ENCODE results near the gene TRA2B.

TRA2B gene

GRCh38 chr3:185950728-185951127 is 12.9 kb upstream of the TRA2B start:
- Histone ChIP-seq H3K27me3 (ENCODE audit: control insufficient read depth, insufficient read depth, low read length) (no peaks in the 10 kb centered on the region), H3K9me3 (ENCODE audit: control insufficient read depth, insufficient read depth, low read length) (no peaks in the 10 kb centered on the region), H3K27ac (ENCODE audit: low read depth, low read length) (no peak overlapping the region), H3K36me3 (ENCODE audit: control insufficient read depth, insufficient read depth, low read length) (no peaks in the 10 kb centered on the region), H3K4me3 (ENCODE audit: low read depth, low read length) (no peak overlapping the region), H3K4me1 (ENCODE audit: control insufficient read depth, insufficient read depth, low read length) (no peaks in the 10 kb centered on the region), H3K9ac (ENCODE audit: low read depth, low read length) (no peak overlapping the region)

DNA sequence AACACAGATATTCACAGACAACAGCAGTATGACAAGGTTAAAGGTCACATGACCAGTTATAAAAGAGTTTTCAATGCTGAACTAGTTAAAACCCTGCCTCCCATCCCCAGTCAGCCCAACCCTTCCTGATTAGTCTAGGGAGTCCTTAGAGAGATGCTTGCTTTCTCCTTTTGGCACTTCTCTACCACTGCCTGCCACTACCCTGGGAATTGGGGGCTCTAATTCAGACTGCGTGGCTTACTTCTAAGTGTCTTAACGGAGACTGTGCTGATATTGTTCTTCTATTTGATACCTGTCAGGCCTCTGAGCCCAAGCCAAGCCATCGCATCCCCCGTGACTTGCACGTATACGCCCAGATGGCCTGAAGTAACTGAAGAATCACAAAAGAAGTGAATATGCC is 11.7 kb upstream of the TRA2B start:
- H3K9me3 ChIP-seq (ENCODE audit: control insufficient read depth, insufficient read depth, low read length): no peaks in the 10 kb centered on the region
- no peak overlapping the region for H3K4me3 ChIP-seq (ENCODE audit: low read depth, low read length)
- H3K4me1 ChIP-seq (ENCODE audit: control insufficient read depth, insufficient read depth, low read length): no peaks in the 10 kb centered on the region
- no peak overlapping the region for H3K9ac ChIP-seq (ENCODE audit: low read depth, low read length)
- H3K27me3 ChIP-seq (ENCODE audit: control insufficient read depth, insufficient read depth, low read length): no peaks in the 10 kb centered on the region
- no peak overlapping the region for H3K27ac ChIP-seq (ENCODE audit: low read depth, low read length)
- H3K36me3 ChIP-seq (ENCODE audit: control insufficient read depth, insufficient read depth, low read length): no peaks in the 10 kb centered on the region

GRCh38 chr3:185948292-185948691 is 10.5 kb upstream of the TRA2B start:
- Histone ChIP-seq H3K9me3 (ENCODE audit: control insufficient read depth, insufficient read depth, low read length) (no peaks in the 10 kb centered on the region), H3K27ac (ENCODE audit: low read depth, low read length) (no peak overlapping the region), H3K4me1 (ENCODE audit: control insufficient read depth, insufficient read depth, low read length) (peaks cover under 1% of the 10 kb centered on the region; the same call in 1 of the 2 replicates), H3K27me3 (ENCODE audit: control insufficient read depth, insufficient read depth, low read length) (no peaks in the 10 kb centered on the region), H3K9ac (ENCODE audit: low read depth, low read length) (no peak overlapping the region), H3K36me3 (ENCODE audit: control insufficient read depth, insufficient read depth, low read length) (no peaks in the 10 kb centered on the region), H3K4me3 (ENCODE audit: low read depth, low read length) (no peak overlapping the region)

- no peaks in the 10 kb centered on the region for H3K36me3 ChIP-seq (ENCODE audit: control insufficient read depth, insufficient read depth, low read length)
- H3K27me3 ChIP-seq (ENCODE audit: control insufficient read depth, insufficient read depth, low read length): no peaks in the 10 kb centered on the region
- H3K27ac ChIP-seq (ENCODE audit: low read depth, low read length): no peak overlapping the region
- no peak overlapping the region for H3K4me3 ChIP-seq (ENCODE audit: low read depth, low read length)
- H3K9ac ChIP-seq (ENCODE audit: low read depth, low read length): no peak overlapping the region
- H3K9me3 ChIP-seq (ENCODE audit: control insufficient read depth, insufficient read depth, low read length): no peaks in the 10 kb centered on the region
- H3K4me1 ChIP-seq (ENCODE audit: control insufficient read depth, insufficient read depth, low read length): peaks cover 4% of the 10 kb centered on the region
Observed at GRCh38 chr3:185943760-185944106, 5.9 kb upstream of the TRA2B start.

- Histone ChIP-seq H3K4me3 (ENCODE audit: low read depth, low read length) (no peak overlapping the region), H3K27ac (ENCODE audit: low read depth, low read length) (peak overlapping the region; percentile 31), H3K9me3 (ENCODE audit: control insufficient read depth, insufficient read depth, low read length) (no peaks in the 10 kb centered on the region), H3K36me3 (ENCODE audit: control insufficient read depth, insufficient read depth, low read length) (no peaks in the 10 kb centered on the region), H3K27me3 (ENCODE audit: control insufficient read depth, insufficient read depth, low read length) (no peaks in the 10 kb centered on the region), H3K9ac (ENCODE audit: low read depth, low read length) (no peak overlapping the region), H3K4me1 (ENCODE audit: control insufficient read depth, insufficient read depth, low read length) (peaks cover 4% of the 10 kb centered on the region)
Observed at GRCh38 chr3:185942907-185943759, 5.3 kb upstream of the TRA2B start.

DNA sequence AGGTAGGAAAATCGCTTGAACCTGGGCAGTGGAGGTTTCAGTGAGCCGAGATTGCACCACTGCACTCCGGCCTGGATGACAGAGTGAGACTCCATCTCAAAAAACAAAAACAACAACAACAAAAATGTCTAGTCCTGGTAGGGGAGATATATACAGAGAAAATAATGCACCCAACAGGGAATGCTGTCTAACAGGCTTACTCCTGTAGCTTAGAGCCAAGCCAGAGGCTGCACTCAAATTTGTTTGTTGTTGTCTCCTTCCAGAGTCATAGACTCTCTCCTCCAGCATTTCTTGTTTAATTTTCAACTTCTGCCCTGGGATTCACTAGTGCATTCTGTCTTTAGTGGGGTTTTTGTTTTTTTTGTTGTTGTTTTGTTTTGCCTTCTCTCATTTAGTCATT is 4.6 kb upstream of the TRA2B start:
- H3K27ac ChIP-seq (ENCODE audit: low read depth, low read length): no peak overlapping the region
- peaks cover 4% of the 10 kb centered on the region for H3K4me1 ChIP-seq (ENCODE audit: control insufficient read depth, insufficient read depth, low read length)
- no peaks in the 10 kb centered on the region for H3K9me3 ChIP-seq (ENCODE audit: control insufficient read depth, insufficient read depth, low read length)
- H3K27me3 ChIP-seq (ENCODE audit: control insufficient read depth, insufficient read depth, low read length): no peaks in the 10 kb centered on the region
- no peaks in the 10 kb centered on the region; the same call in 1 of the 2 replicates for H3K36me3 ChIP-seq (ENCODE audit: control insufficient read depth, insufficient read depth, low read length)
- no peak overlapping the region for H3K4me3 ChIP-seq (ENCODE audit: low read depth, low read length)
- no peak overlapping the region for H3K9ac ChIP-seq (ENCODE audit: low read depth, low read length)

- Histone ChIP-seq H3K4me1 (ENCODE audit: control insufficient read depth, insufficient read depth, low read length) (peaks cover 4% of the 10 kb centered on the region), H3K9me3 (ENCODE audit: control insufficient read depth, insufficient read depth, low read length) (no peaks in the 10 kb centered on the region), H3K4me3 (ENCODE audit: low read depth, low read length) (no peak overlapping the region), H3K36me3 (ENCODE audit: control insufficient read depth, insufficient read depth, low read length) (no peaks in the 10 kb centered on the region; the same call in 1 of the 2 replicates), H3K27me3 (ENCODE audit: control insufficient read depth, insufficient read depth, low read length) (no peaks in the 10 kb centered on the region), H3K27ac (ENCODE audit: low read depth, low read length) (no peak overlapping the region), H3K9ac (ENCODE audit: low read depth, low read length) (no peak overlapping the region)
Observed at GRCh38 chr3:185940951-185941350, 3.1 kb upstream of the TRA2B start.

- peaks cover 5% of the 10 kb centered on the region for H3K4me1 ChIP-seq (ENCODE audit: control insufficient read depth, insufficient read depth, low read length)
- no peaks in the 10 kb centered on the region for H3K27me3 ChIP-seq (ENCODE audit: control insufficient read depth, insufficient read depth, low read length)
- no peak overlapping the region for H3K4me3 ChIP-seq (ENCODE audit: low read depth, low read length)
- H3K9me3 ChIP-seq (ENCODE audit: control insufficient read depth, insufficient read depth, low read length): no peaks in the 10 kb centered on the region
- H3K9ac ChIP-seq (ENCODE audit: low read depth, low read length): no peak overlapping the region
- H3K27ac ChIP-seq (ENCODE audit: low read depth, low read length): no peak overlapping the region
- no peaks in the 10 kb centered on the region; the same call in 1 of the 2 replicates for H3K36me3 ChIP-seq (ENCODE audit: control insufficient read depth, insufficient read depth, low read length)
Observed at GRCh38 chr3:185939721-185940120, 1.9 kb upstream of the TRA2B start.

DNA sequence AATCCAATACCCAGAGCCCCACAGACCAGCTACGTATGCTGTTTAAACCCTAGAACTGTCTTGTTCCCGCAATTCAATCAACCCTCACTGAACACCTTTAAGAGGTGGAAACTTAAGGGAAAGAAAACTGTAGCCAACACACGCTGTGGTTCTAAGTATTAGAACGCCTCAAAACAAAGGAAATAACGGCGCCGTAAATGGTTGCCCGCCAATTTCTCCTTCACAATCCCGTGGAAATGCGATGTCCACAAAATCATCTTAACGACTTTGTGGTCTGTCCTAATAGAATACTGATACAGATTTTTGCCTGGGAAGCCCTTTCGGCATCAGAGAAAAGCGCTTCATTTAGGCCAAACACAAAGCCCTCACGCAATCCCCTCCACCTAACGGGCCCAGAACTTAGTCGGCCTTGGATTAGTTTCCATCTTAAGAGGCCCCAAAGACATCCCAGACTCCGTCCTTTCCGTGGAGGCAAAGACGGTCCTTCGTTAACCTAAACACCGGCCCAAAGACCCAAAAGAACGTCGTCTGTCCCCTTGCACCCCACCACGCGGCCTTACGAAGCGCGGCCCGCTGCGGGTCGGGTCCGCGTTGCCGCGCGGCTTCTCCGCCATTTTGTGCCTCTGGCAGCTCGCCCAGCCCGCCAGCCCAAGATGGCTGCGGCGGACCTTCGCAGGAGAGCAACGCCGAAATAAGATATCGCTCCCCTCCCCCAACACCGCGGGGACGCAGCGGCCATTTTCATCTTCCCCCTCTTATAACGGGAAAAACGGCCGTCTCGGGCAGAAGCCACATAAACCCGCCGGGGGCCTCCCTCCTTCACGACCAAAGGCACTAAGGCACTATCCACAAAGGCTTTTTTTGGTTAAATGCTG is 763 bp downstream of the TRA2B start:
- Histone ChIP-seq H3K9me3 (ENCODE audit: control insufficient read depth, insufficient read depth, low read length) (no peaks in the 10 kb centered on the region), H3K9ac (ENCODE audit: low read depth, low read length) (peak overlapping the region; percentile 100), H3K4me1 (ENCODE audit: control insufficient read depth, insufficient read depth, low read length) (peaks cover 24% of the 10 kb centered on the region), H3K36me3 (ENCODE audit: control insufficient read depth, insufficient read depth, low read length) (peaks cover 5% of the 10 kb centered on the region; the same call in 1 of the 2 replicates), H3K27me3 (ENCODE audit: control insufficient read depth, insufficient read depth, low read length) (no peaks in the 10 kb centered on the region), H3K27ac (ENCODE audit: low read depth, low read length) (peak overlapping the region; percentile 100), H3K4me3 (ENCODE audit: low read depth, low read length) (peak overlapping the region; percentile 99)

DNA sequence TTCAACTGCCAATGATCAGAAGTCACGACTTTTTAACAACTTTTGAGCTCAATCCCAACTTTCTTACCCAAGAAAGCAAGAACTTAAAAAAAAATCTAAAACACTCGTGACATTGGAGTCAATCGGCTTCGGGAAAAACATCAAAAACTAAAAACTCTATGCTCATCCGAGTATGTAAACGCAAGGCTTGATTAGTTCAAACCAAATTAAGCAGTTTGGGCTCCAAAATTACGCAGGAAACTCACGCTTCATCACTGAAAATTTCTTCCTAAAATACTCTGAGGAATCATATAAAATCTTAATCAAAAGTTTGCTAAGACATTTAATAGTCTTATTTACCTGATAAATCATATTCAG is 1.6 kb downstream of the TRA2B start:
- Histone ChIP-seq H3K4me3 (ENCODE audit: low read depth, low read length) (peak overlapping the region; percentile 99), H3K9ac (ENCODE audit: low read depth, low read length) (peak overlapping the region; percentile 100), H3K9me3 (ENCODE audit: control insufficient read depth, insufficient read depth, low read length) (no peaks in the 10 kb centered on the region), H3K27ac (ENCODE audit: low read depth, low read length) (peak overlapping the region; percentile 100), H3K36me3 (ENCODE audit: control insufficient read depth, insufficient read depth, low read length) (peaks cover 12% of the 10 kb centered on the region), H3K4me1 (ENCODE audit: control insufficient read depth, insufficient read depth, low read length) (peaks cover 32% of the 10 kb centered on the region), H3K27me3 (ENCODE audit: control insufficient read depth, insufficient read depth, low read length) (no peaks in the 10 kb centered on the region)
